Gastroesophageal sphincter (tissue), 4 donors: ENCODE measurements around the gene ANXA2. TPM values are rescaled to one million over a fixed set of nuclear protein-coding genes. Genes with fewer than 3 reads are reported as not detected.
A peak's percentile ranks its signal among the peaks of the same experiment; 100 is the strongest.

ENCODE experiments used
- ATAC-seq: fragments of 150-250 bp; one replicate; pipeline ENCODE4 v1.9.1; 2016; ENCODE audit warnings: mild to moderate bottlenecking, moderate library complexity
- H3K27ac ChIP-seq, 4 donors: fragments of 200-600 bp; sonication (generic) in 3 of 4; 1 replicate in 3 of 4; 2 replicates in 1 of 4; pipeline ENCODE4 v1.5.1; 2016 to 2019
- H3K27me3 ChIP-seq: fragments of 200-600 bp; sonication (generic); one replicate; pipeline ENCODE4 v1.5.1; 2019
- H3K36me3 ChIP-seq, 2 donors: fragments of 200-600 bp; sonication (generic); one replicate each; pipeline ENCODE4 v1.5.1; 2019; ENCODE audit warnings: control low read depth in 1 of 2
- H3K4me1 ChIP-seq, 3 donors: fragments of 200-600 bp; sonication (generic); 1 replicate in 2 of 3; 2 replicates in 1 of 3; pipeline ENCODE4 v1.5.1; 2016 to 2019; ENCODE audit warnings: control low read depth in 2 of 3
- H3K4me3 ChIP-seq, 2 donors: fragments of 200-600 bp; sonication (generic); one replicate each; pipeline ENCODE4 v1.5.1; 2019; ENCODE audit warnings: mild to moderate bottlenecking in 1 of 2, moderate library complexity in 1 of 2
- H3K9me3 ChIP-seq, 3 donors: fragments of 200-600 bp; sonication (generic); one replicate each; pipeline ENCODE4 v1.5.1; 2017 to 2019; ENCODE audit warnings: control low read depth in 2 of 3
- EP300 ChIP-seq: sonication (generic); formaldehyde crosslinking; IDR thresholded peaks from one replicate; pipeline ENCODE4 v1.6.1; 2017; ENCODE audit warnings: antibody characterized with exemption, mild to moderate bottlenecking
- POLR2A ChIP-seq, 2 donors: fragments of 450-650 bp; IDR thresholded peaks; one replicate each; pipeline ENCODE4 v1.6.1; 2017; ENCODE audit warnings: antibody characterized with exemption in 2 of 2, mild to moderate bottlenecking in 2 of 2, moderate library complexity in 1 of 2
- POLR2AphosphoS5 ChIP-seq: sonication (generic); formaldehyde crosslinking; IDR thresholded peaks from one replicate; pipeline ENCODE4 v1.6.1; 2017; ENCODE audit warnings: antibody characterized with exemption
- WGBS, 2 donors: methylation state at CpG; one replicate each; pipeline ENCODE4 v1.1.5; 2018; ENCODE audit warnings: low coverage in 1 of 2; 5-methylcytosine and 5-hydroxymethylcytosine counted together
- total RNA-seq, 4 donors: library from RNA; depleted of rRNA; stranded (reverse); fragments of >200 nt; gene quantifications; one replicate each; pipeline ENCODE4 v1.1.0, GENCODE V29; 2016
- TF ChIP-seq, protein P1 (sequence below), 4 experiments: fragments of 200-600 bp in 2 of 4; fragments of 450-650 bp in 2 of 4; sonication (generic) in 1 of 4; IDR thresholded peaks; one replicate each; pipeline ENCODE4 v1.5.1; 2017 to 2019; ENCODE audit warnings: antibody characterized with exemption in 4 of 4, mild to moderate bottlenecking in 2 of 4, moderate library complexity in 2 of 4

The ANXA2 gene
- total RNA-seq, 4 donors from 2014 or later, result 301 to 793 (median 570) TPM

GRCh38 chr15:60424006-60424405 lies 26.2 kb upstream of the ANXA2 start:
- no peaks in the 10 kb centered on the region for H3K9me3 ChIP-seq
- peaks cover 0 to 15% of the 10 kb centered on the region in 2 donors for H3K36me3 ChIP-seq
- no peak for ATAC-seq
- no peak overlapping the region for H3K4me3 ChIP-seq
- H3K27me3 ChIP-seq, result no peaks in the 10 kb centered on the region
- H3K4me1 ChIP-seq, result peaks cover 4 to 35% (median 10%) of the 10 kb centered on the region in 3 donors
- TF ChIP-seq POLR2AphosphoS5 (no peak), POLR2A (IDR thresholded peaks at IDR 0.05) (no peak), EP300 (no peak)
- TF ChIP-seq, protein P1, sequence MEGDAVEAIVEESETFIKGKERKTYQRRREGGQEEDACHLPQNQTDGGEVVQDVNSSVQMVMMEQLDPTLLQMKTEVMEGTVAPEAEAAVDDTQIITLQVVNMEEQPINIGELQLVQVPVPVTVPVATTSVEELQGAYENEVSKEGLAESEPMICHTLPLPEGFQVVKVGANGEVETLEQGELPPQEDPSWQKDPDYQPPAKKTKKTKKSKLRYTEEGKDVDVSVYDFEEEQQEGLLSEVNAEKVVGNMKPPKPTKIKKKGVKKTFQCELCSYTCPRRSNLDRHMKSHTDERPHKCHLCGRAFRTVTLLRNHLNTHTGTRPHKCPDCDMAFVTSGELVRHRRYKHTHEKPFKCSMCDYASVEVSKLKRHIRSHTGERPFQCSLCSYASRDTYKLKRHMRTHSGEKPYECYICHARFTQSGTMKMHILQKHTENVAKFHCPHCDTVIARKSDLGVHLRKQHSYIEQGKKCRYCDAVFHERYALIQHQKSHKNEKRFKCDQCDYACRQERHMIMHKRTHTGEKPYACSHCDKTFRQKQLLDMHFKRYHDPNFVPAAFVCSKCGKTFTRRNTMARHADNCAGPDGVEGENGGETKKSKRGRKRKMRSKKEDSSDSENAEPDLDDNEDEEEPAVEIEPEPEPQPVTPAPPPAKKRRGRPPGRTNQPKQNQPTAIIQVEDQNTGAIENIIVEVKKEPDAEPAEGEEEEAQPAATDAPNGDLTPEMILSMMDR (IDR thresholded peaks at IDR 0.05), result no peak
- WGBS, 2 donors, result 89 to 92% methylated on average over 1 of the region's 1 CpG
- peak overlapping the region in 1 of 4 donors; percentile 21 for H3K27ac ChIP-seq

DNA sequence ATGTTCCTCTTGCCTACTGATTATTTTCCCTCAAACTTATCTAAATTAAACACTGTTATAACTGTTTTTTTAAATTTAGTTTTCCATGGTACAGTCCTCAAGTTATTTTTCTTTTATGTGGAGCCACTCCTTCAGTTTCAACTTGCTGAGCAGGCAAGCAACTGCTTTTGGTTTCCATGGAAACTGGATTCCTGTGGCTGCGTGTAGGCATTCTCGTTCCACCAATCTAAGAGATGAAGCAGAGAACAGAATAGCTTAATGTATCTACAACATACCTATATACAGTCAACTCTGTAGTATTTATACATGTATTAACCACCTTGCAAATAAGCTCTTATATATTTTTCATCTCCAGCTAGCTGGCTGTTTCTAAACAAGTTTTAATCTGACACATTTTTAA lies 25.8 kb upstream of the ANXA2 start:
- Histone ChIP-seq H3K9me3 (no peaks in the 10 kb centered on the region), H3K36me3 (peaks cover 0 to 15% of the 10 kb centered on the region in 2 donors), H3K4me3 (no peak overlapping the region), H3K4me1 (peaks cover 4 to 35% (median 10%) of the 10 kb centered on the region in 3 donors), H3K27ac (peak overlapping the region in 1 of 4 donors; percentile 21), H3K27me3 (no peaks in the 10 kb centered on the region)
- TF ChIP-seq POLR2A (IDR thresholded peaks at IDR 0.05) (no peak), POLR2AphosphoS5 (no peak), EP300 (no peak)
- TF ChIP-seq, protein P1 (IDR thresholded peaks at IDR 0.05), result no peak
- no peak for ATAC-seq
- 4 to 21% methylated on average over 2 of the region's 2 CpGs for WGBS, 2 donors

- TF ChIP-seq POLR2AphosphoS5 (no peak), POLR2A (IDR thresholded peaks at IDR 0.05) (no peak), EP300 (no peak)
- TF ChIP-seq, protein P1 (IDR thresholded peaks at IDR 0.05), result no peak
- Histone ChIP-seq H3K36me3 (peaks cover 0 to 11% of the 10 kb centered on the region in 2 donors), H3K27ac (no peak overlapping the region), H3K9me3 (no peaks in the 10 kb centered on the region), H3K4me1 (peaks cover 0 to 16% (median 2%) of the 10 kb centered on the region in 3 donors), H3K27me3 (no peaks in the 10 kb centered on the region), H3K4me3 (no peak overlapping the region)
- WGBS, 2 donors, result 22 to 70% methylated on average over 1 of the region's 1 CpG
- ATAC-seq, result no peak
Observed at GRCh38 chr15:60421544-60421943, 23.8 kb upstream of the ANXA2 start.

- Histone ChIP-seq H3K9me3 (no peaks in the 10 kb centered on the region), H3K27me3 (no peaks in the 10 kb centered on the region), H3K4me1 (peaks cover 0 to 11% (median 2%) of the 10 kb centered on the region in 3 donors), H3K27ac (no peak overlapping the region), H3K36me3 (peaks cover 0 to 11% of the 10 kb centered on the region in 2 donors), H3K4me3 (no peak overlapping the region)
- whole genome bisulfite sequencing, 2 donors, result 38 to 81% methylated on average over 2 of the region's 2 CpGs
- TF ChIP-seq EP300, result no peak
- TF ChIP-seq, protein P1 (IDR thresholded peaks at IDR 0.05), result no peak
- TF ChIP-seq POLR2AphosphoS5, result no peak
- no peak for TF ChIP-seq POLR2A (IDR thresholded peaks at IDR 0.05)
- no peak for ATAC-seq
Observed at GRCh38 chr15:60420203-60420716, 22.5 kb upstream of the ANXA2 start.

DNA sequence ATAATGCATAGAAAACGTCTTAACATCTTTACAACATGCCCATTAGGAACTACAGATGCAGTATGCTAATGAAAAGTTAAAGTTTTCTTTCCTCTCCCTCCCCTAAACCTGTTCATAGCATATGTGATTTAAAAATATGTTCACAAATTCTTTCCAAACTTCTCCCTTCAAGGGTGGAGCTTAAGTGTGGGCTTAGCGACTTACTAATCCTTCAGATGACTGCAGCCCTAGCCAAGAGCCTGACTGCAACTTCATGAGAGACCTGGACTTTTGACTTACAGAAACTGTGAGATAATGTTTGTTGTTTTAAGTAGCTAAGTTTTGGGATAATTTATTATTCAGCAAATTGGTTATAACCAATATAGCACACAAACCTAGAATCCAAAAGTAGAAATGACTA lies 22.0 kb upstream of the ANXA2 start:
- no peaks in the 10 kb centered on the region for H3K27me3 ChIP-seq
- WGBS, 2 donors, result 61 to 79% methylated on average over 2 of the region's 2 CpGs
- ATAC-seq, result no peak
- peaks cover 0 to 11% of the 10 kb centered on the region in 2 donors for H3K36me3 ChIP-seq
- peaks cover 0 to 11% (median 2%) of the 10 kb centered on the region in 3 donors for H3K4me1 ChIP-seq
- no peak overlapping the region for H3K27ac ChIP-seq
- TF ChIP-seq, protein P1 (IDR thresholded peaks at IDR 0.05), result no peak
- TF ChIP-seq POLR2AphosphoS5, result no peak
- TF ChIP-seq POLR2A (IDR thresholded peaks at IDR 0.05), result no peak
- no peak overlapping the region for H3K4me3 ChIP-seq
- no peaks in the 10 kb centered on the region for H3K9me3 ChIP-seq
